ENCODE data around the gene MOB1A.
"Not testable (repeated sequence)": the region's sequence is repeated elsewhere in the genome, so short reads cannot be mapped to it uniquely, and the experiment has no call there.

The MOB1A gene

GRCh38 chr2:74178211-74179062 is at the start of gene MOB1A:
MOB1A (minus strand) TSS chr2:74178879; CDS start chr2:74178674, 205 bp downstream.
- in situ Hi-C loops (cut with MboI; ENCODE audit: low sequenced_read_pairs) = no loop called here

GRCh38 chr2:74227646-74228045 is 49.0 kb upstream of the MOB1A start:
- in situ Hi-C loops (cut with MboI; ENCODE audit: low sequenced_read_pairs) = no loop called here

GRCh38 chr2:74226648-74227213 is 48.1 kb upstream of the MOB1A start:
- in situ Hi-C loops (cut with MboI; ENCODE audit: low sequenced_read_pairs) = no loop called here

- in situ Hi-C loops (cut with MboI; ENCODE audit: low sequenced_read_pairs) = no loop called here
Measured at GRCh38 chr2:74225698-74226459, 47.2 kb upstream of the MOB1A start.

GRCh38 chr2:74223941-74224770 is 45.5 kb upstream of the MOB1A start:
- in situ Hi-C loops (cut with MboI; ENCODE audit: low sequenced_read_pairs) = no loop called here

GRCh38 chr2:74222300-74222650 is 43.6 kb upstream of the MOB1A start:
- in situ Hi-C loops (cut with MboI; ENCODE audit: low sequenced_read_pairs) = no loop called here

- in situ Hi-C loops (cut with MboI; ENCODE audit: low sequenced_read_pairs) = no loop called here
Measured at GRCh38 chr2:74221604-74222299, 43.1 kb upstream of the MOB1A start.

GRCh38 chr2:74221091-74221490 is 42.4 kb upstream of the MOB1A start:
- in situ Hi-C loops (cut with MboI; ENCODE audit: low sequenced_read_pairs) = no loop called here

- in situ Hi-C loops (cut with MboI; ENCODE audit: low sequenced_read_pairs) = no loop called here
Measured at GRCh38 chr2:74219846-74220486, 41.3 kb upstream of the MOB1A start.

- in situ Hi-C loops (cut with MboI; ENCODE audit: low sequenced_read_pairs) = no loop called here
Measured at GRCh38 chr2:74216642-74217041, 38.0 kb upstream of the MOB1A start.

GRCh38 chr2:74215771-74216170 is 37.1 kb upstream of the MOB1A start:
- in situ Hi-C loops (cut with MboI; ENCODE audit: low sequenced_read_pairs) = not testable (repeated sequence)

GRCh38 chr2:74212702-74213410 is 34.2 kb upstream of the MOB1A start:
- in situ Hi-C loops (cut with MboI; ENCODE audit: low sequenced_read_pairs) = no loop called here

- in situ Hi-C loops (cut with MboI; ENCODE audit: low sequenced_read_pairs) = no loop called here
Measured at GRCh38 chr2:74206180-74206688, 27.6 kb upstream of the MOB1A start.

- in situ Hi-C loops (cut with MboI; ENCODE audit: low sequenced_read_pairs) = no loop called here
Measured at GRCh38 chr2:74205596-74205995, 26.9 kb upstream of the MOB1A start.

- in situ Hi-C loops (cut with MboI; ENCODE audit: low sequenced_read_pairs) = no loop called here
Measured at GRCh38 chr2:74205113-74205512, 26.4 kb upstream of the MOB1A start.

- in situ Hi-C loops (cut with MboI; ENCODE audit: low sequenced_read_pairs) = no loop called here
Measured at GRCh38 chr2:74204436-74204835, 25.8 kb upstream of the MOB1A start.

- in situ Hi-C loops (cut with MboI; ENCODE audit: low sequenced_read_pairs) = no loop called here
Measured at GRCh38 chr2:74201596-74201995, 22.9 kb upstream of the MOB1A start.

- in situ Hi-C loops (cut with MboI; ENCODE audit: low sequenced_read_pairs) = no loop called here
Measured at GRCh38 chr2:74201196-74201595, 22.5 kb upstream of the MOB1A start.

GRCh38 chr2:74199871-74200305 is 21.2 kb upstream of the MOB1A start:
- in situ Hi-C loops (cut with MboI; ENCODE audit: low sequenced_read_pairs) = no loop called here
